Adrenal gland (tissue), 12 donors: ENCODE data around the gene ZBTB7C. TPM values are rescaled to one million over a fixed set of nuclear protein-coding genes. Genes with fewer than 3 reads are reported as not detected.
A peak's percentile ranks its signal among the peaks of the same experiment; 100 is the strongest.

Experiments
- DNase-seq, 7 donors: peaks; one replicate each; pipeline ENCODE4 v3.0.0-alpha.2; 2019 to 2020
- H3K27ac ChIP-seq, 5 donors: fragments of 200-600 bp; sonication (generic) in 4 of 5; 1 replicate in 3 of 5; 2 replicates in 2 of 5; pipeline versions ENCODE4 v1.5.1 to v1.8.0; 2016 to 2020; ENCODE audit warnings: mild to moderate bottlenecking in 1 of 5
- H3K27me3 ChIP-seq: fragments of 200-600 bp; 2 replicates; pipeline ENCODE4 v1.8.0; 2021
- H3K36me3 ChIP-seq, 2 donors: fragments of 200-600 bp; replicated peaks in 1 of 2; 1 replicate in 1 of 2; 2 replicates in 1 of 2; pipeline versions ENCODE4 v1.5.1 to v1.8.0; 2018 to 2022
- H3K4me1 ChIP-seq, 2 donors: fragments of 200-600 bp; replicated peaks in 1 of 2; 1 replicate in 1 of 2; 2 replicates in 1 of 2; pipeline versions ENCODE4 v1.5.1 to v1.8.0; 2018 to 2021
- H3K4me3 ChIP-seq, 4 donors: fragments of 200-600 bp; sonication (generic) in 3 of 4; one replicate each; pipeline ENCODE4 v1.5.1; 2016 to 2018
- H3K9me3 ChIP-seq, 3 donors: fragments of 200-600 bp; sonication (generic) in 1 of 3; replicated peaks in 1 of 3; 1 replicate in 2 of 3; 2 replicates in 1 of 3; pipeline versions ENCODE4 v1.5.1 to v1.8.0; 2016 to 2021
- POLR2A ChIP-seq, 2 donors: fragments of 450-650 bp; IDR thresholded peaks; one replicate each; pipeline ENCODE4 v1.6.1; 2017; ENCODE audit warnings: antibody characterized with exemption in 2 of 2, mild to moderate bottlenecking in 2 of 2, moderate library complexity in 1 of 2
- WGBS, 4 donors: extraction: QIAGEN DNeasy Blood & Tissue Kit in 2 of 4; methylation state at CpG; one replicate each; pipeline versions ENCODE4 v1.1.5 to v1.1.7; 2013 to 2017; 5-methylcytosine and 5-hydroxymethylcytosine counted together
- intact Hi-C, 2 donors: fragments of 100-400 bp; cut with DNase I; formaldehyde crosslinking; loops; one replicate each; pipeline versions ENCODE4 v1.14.1 to v1.15.0; 2022 to 2023
- polyA plus RNA-seq, 3 donors: library from polyadenylated mRNA; stranded (reverse); fragments of 200-250 nt in 2 of 3; fragments of 350-450 nt in 1 of 3; fragmentation: Illumina TruSeq in 1 of 3; extraction: RNeasy Lipid Tissue Mini Kit (QIAGEN cat#74804) in 1 of 3; gene quantifications; one replicate each; pipeline ENCODE4 v1.2.3, GENCODE V29; 2013 to 2014
- total RNA-seq, 9 donors: library from RNA; depleted of rRNA in 4 of 9; stranded (reverse); fragments of >200 nt in 4 of 9; fragments of 120-200 nt in 1 of 9; fragmentation: NEBNext Ultra II Directional in 1 of 9; extraction: Animal tissue kit (Norgen Biotek cat#: 25700) in 1 of 9; gene quantifications; one replicate each; pipeline versions ENCODE4 v1.1.0 to v1.2.4, GENCODE V29; 2013 to 2023
- TF ChIP-seq, protein P1 (sequence below), 6 experiments: fragments of 450-650 bp in 4 of 6; fragments of 200-600 bp in 2 of 6; sonication (generic) in 1 of 6; IDR thresholded peaks; 1 replicate in 5 of 6; 2 replicates in 1 of 6; pipeline versions ENCODE4 v1.5.1 to v1.8.0; 2016 to 2021; ENCODE audit warnings: antibody characterized with exemption in 6 of 6, mild to moderate bottlenecking in 2 of 6, moderate library complexity in 1 of 6
- donor health status: healthy with polysubstance abuse.
- donor health status: Bipolar disorder and iron deficiency.
- donor health status: DM: yes; HTN: yes; CAD: no.
- donor health status: DM: no; HTN: no; CAD: no.
- donor health status: DM: no; HTN: no; CAD: no.
- donor health status: DM: yes; HTN: yes; CAD: no.

Gene ZBTB7C
- total and polyA plus RNA-seq, 12 donors = 5.2 to 42.8 (median 26.8) TPM

- H3K27me3 ChIP-seq = no peaks in the 10 kb centered on the region
- TF ChIP-seq, protein P1, sequence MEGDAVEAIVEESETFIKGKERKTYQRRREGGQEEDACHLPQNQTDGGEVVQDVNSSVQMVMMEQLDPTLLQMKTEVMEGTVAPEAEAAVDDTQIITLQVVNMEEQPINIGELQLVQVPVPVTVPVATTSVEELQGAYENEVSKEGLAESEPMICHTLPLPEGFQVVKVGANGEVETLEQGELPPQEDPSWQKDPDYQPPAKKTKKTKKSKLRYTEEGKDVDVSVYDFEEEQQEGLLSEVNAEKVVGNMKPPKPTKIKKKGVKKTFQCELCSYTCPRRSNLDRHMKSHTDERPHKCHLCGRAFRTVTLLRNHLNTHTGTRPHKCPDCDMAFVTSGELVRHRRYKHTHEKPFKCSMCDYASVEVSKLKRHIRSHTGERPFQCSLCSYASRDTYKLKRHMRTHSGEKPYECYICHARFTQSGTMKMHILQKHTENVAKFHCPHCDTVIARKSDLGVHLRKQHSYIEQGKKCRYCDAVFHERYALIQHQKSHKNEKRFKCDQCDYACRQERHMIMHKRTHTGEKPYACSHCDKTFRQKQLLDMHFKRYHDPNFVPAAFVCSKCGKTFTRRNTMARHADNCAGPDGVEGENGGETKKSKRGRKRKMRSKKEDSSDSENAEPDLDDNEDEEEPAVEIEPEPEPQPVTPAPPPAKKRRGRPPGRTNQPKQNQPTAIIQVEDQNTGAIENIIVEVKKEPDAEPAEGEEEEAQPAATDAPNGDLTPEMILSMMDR (IDR thresholded peaks at IDR 0.05) = no peak
- no peak for TF ChIP-seq POLR2A (IDR thresholded peaks at IDR 0.05)
- peaks cover 13 to 25% of the 10 kb centered on the region in 2 donors for H3K4me1 ChIP-seq
- H3K27ac ChIP-seq = peak overlapping the region in 2 of 5 donors; percentile 15
- H3K36me3 ChIP-seq = no peaks in the 10 kb centered on the region
- intact Hi-C loops = no loop called here
- H3K9me3 ChIP-seq = peaks cover 0 to 9% (median 0%) of the 10 kb centered on the region in 3 donors
- WGBS, 4 donors = 91 to 93% (median 93%) methylated on average over 10 of the region's 10 CpGs
- no peak overlapping the region for H3K4me3 ChIP-seq
- DNase-seq = no peak
Measured at GRCh38 chr18:48254077-48254602, 155.0 kb downstream of the ZBTB7C start.

- TF ChIP-seq POLR2A (IDR thresholded peaks at IDR 0.05) = no peak
- TF ChIP-seq, protein P1 (IDR thresholded peaks at IDR 0.05) = no peak
- Histone ChIP-seq H3K27ac (no peak overlapping the region), H3K36me3 (no peaks in the 10 kb centered on the region), H3K4me1 (peaks cover 13 to 25% of the 10 kb centered on the region in 2 donors), H3K4me3 (no peak overlapping the region), H3K27me3 (no peaks in the 10 kb centered on the region), H3K9me3 (peaks cover 0 to 9% (median 0%) of the 10 kb centered on the region in 3 donors)
- peak in 1 of 7 donors; percentile 31 for DNase-seq
- intact Hi-C loops = no loop called here
- WGBS, 4 donors = 73 to 81% (median 78%) methylated on average over 2 to 3 of the region's 3 CpGs
Measured at GRCh38 chr18:48252525-48252924, 156.7 kb downstream of the ZBTB7C start.

DNA sequence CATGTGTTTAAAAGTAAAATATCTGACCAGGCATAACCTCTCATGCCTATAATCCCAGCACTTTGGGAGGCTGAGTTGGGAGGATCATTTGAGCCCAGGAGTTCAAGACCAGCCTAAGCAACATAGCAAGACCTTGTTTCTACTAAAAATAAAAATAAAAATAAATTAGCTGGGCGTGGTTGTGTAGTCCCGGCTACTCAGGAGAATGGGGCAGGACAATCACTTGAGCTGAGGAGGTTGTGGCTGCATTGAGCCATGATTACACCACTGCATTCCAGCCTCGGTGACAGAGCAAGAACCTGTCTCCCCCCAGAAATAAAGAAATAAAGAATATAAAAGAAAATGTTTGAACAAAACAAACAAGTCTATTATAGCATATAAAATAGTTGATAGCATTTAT, 158.3 kb downstream of the ZBTB7C start:
- Histone ChIP-seq H3K36me3 (no peaks in the 10 kb centered on the region), H3K27me3 (no peaks in the 10 kb centered on the region), H3K27ac (no peak overlapping the region), H3K9me3 (no peaks in the 10 kb centered on the region), H3K4me3 (no peak overlapping the region), H3K4me1 (peaks cover 13 to 25% of the 10 kb centered on the region in 2 donors)
- WGBS, 4 donors = 79 to 84% (median 82%) methylated on average over 3 of the region's 3 CpGs
- no peak for DNase-seq
- TF ChIP-seq, protein P1 (IDR thresholded peaks at IDR 0.05) = no peak
- no peak for TF ChIP-seq POLR2A (IDR thresholded peaks at IDR 0.05)
- intact Hi-C loops = no loop called here

DNA sequence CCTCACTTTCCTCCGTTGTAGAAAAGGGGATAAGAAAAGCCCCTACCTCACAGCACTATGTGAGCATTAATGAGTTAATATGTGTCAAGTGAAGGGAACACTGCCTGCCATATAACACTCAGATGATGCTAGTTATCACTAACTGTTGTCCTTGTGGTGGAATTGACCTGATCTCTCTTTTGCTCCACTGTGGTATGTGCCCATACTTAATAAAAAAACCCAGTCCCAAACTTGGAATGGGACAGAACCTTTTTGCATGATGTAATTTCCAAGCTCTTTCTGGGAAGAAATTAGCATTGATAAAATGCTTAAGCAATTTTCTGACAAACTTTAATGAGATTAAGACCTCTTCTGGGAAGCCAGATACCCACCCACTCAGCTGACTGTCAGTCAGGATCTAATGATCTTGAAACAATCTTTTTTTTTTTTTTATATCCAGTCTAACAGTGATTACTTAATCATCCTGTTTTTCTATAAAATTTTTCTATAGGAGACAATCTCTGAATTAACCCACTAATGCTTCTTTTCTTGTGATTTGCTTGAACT, 158.7 kb downstream of the ZBTB7C start:
- Histone ChIP-seq H3K4me1 (peaks cover 10 to 25% of the 10 kb centered on the region in 2 donors), H3K27ac (no peak overlapping the region), H3K36me3 (no peaks in the 10 kb centered on the region), H3K9me3 (no peaks in the 10 kb centered on the region), H3K4me3 (no peak overlapping the region), H3K27me3 (no peaks in the 10 kb centered on the region)
- TF ChIP-seq POLR2A (IDR thresholded peaks at IDR 0.05) = no peak
- TF ChIP-seq, protein P1 (IDR thresholded peaks at IDR 0.05) = no peak
- 76 to 85% (median 79%) methylated on average over 1 of the region's 1 CpG for WGBS, 4 donors
- peak in 1 of 7 donors; percentile 22 for DNase-seq
- intact Hi-C loops = no loop called here
